Chondrocyte (in vitro differentiated cells): ENCODE data around the gene SLC25A6. TPM values are rescaled to one million over a fixed set of nuclear protein-coding genes. Genes with fewer than 3 reads are reported as not detected.

Experiments
- DNase-seq: peaks from one replicate; pipeline ENCODE4 v3.0.0; 2021; ENCODE audit warnings: mixed read lengths, low spot score
- H3K27ac Mint-ChIP-seq: one replicate; pipeline ENCODE4 v1.8.0; 2021; ENCODE audit warnings: mild to moderate bottlenecking, moderate library complexity, mixed read lengths; ENCODE audit not compliant: unreplicated experiment
- H3K27me3 Mint-ChIP-seq: 2 replicates; pipeline ENCODE4 v1.8.0; 2021; ENCODE audit warnings: low read depth, mixed read lengths
- H3K36me3 Mint-ChIP-seq: 2 replicates; pipeline ENCODE4 v1.8.0; 2021; ENCODE audit warnings: low read depth, mixed read lengths
- H3K4me1 Mint-ChIP-seq: 2 replicates; pipeline ENCODE4 v1.8.0; 2021; ENCODE audit warnings: low read depth, mild to moderate bottlenecking, mixed read lengths
- H3K4me3 Mint-ChIP-seq: one replicate; pipeline ENCODE4 v1.8.0; 2021; ENCODE audit warnings: mild to moderate bottlenecking, moderate library complexity, mixed read lengths; ENCODE audit not compliant: unreplicated experiment
- H3K9me3 Mint-ChIP-seq: 2 replicates; pipeline ENCODE4 v1.8.0; 2021; ENCODE audit warnings: low read depth, mixed read lengths
- CTCF ChIP-seq: fragments of 200-600 bp; sonication (generic); IDR thresholded peaks from 2 replicates; pipeline ENCODE4 v1.5.0; 2021; ENCODE audit warnings: antibody characterized with exemption, mild to moderate bottlenecking, moderate library complexity
- total RNA-seq: library from RNA; stranded (reverse); gene quantifications from 3 replicates; pipeline ENCODE4 v1.2.1, GENCODE V29; 2021

The SLC25A6 gene
- total RNA-seq, 1 donor from 2014 or later: 327 TPM

GRCh38 chrX:1341545-1342184 lies 50.2 kb downstream of the SLC25A6 start:
- TF ChIP-seq CTCF: no peak
- peaks cover 1% of the 10 kb centered on the region for H3K36me3 Mint-ChIP-seq
- DNase-seq: no peak
- H3K9me3 Mint-ChIP-seq: peaks cover 12% of the 10 kb centered on the region
- no peak overlapping the region for H3K4me3 Mint-ChIP-seq
- H3K27me3 Mint-ChIP-seq: no peaks in the 10 kb centered on the region
- H3K27ac Mint-ChIP-seq: no peak overlapping the region
- H3K4me1 Mint-ChIP-seq: peaks cover 4% of the 10 kb centered on the region

- no peak for DNase-seq
- Mint-ChIP-seq H3K27me3 (peaks cover 3% of the 10 kb centered on the region), H3K4me1 (peaks cover 11% of the 10 kb centered on the region), H3K9me3 (peaks cover 12% of the 10 kb centered on the region), H3K4me3 (peak overlapping the region; percentile 68), H3K36me3 (no peaks in the 10 kb centered on the region), H3K27ac (peak overlapping the region; percentile 69)
- no peak for TF ChIP-seq CTCF
These were observed 54.7 kb downstream of the SLC25A6 start for GRCh38 chrX:1336948-1337779.

GRCh38 chrX:1336331-1336943 lies 55.5 kb downstream of the SLC25A6 start, which contains the start of gene IL3RA:
IL3RA (plus strand) TSS chrX:1336785; CDS start chrX:1341766, 4,981 bp downstream.
- H3K4me1 Mint-ChIP-seq: peaks cover 11% of the 10 kb centered on the region
- peak within 1 kb of the TSS; percentile 68 for H3K4me3 Mint-ChIP-seq
- DNase-seq: no peak
- peaks cover 3% of the 10 kb centered on the region for H3K27me3 Mint-ChIP-seq
- peaks cover 5% of the 10 kb centered on the region for H3K9me3 Mint-ChIP-seq
- H3K27ac Mint-ChIP-seq: peak within 1 kb of the TSS; percentile 69
- H3K36me3 Mint-ChIP-seq: no peaks in the 10 kb centered on the region
- TF ChIP-seq CTCF: no peak

Other genes with a start within 250 kb of the SLC25A6 start
- not detected in 3 replicates for gene CRLF2, start 179.5 kb downstream of the SLC25A6 start, total RNA-seq
- 0.75 to 0.80 TPM in 2 of 3 replicates, not detected in the other for gene CSF2RA, start 123.3 kb downstream of the SLC25A6 start, total RNA-seq
- gene IL3RA, start 55.3 kb downstream of the SLC25A6 start, total RNA-seq: 0.23 to 0.47 TPM in 2 of 3 replicates, not detected in the other
- gene ASMTL, start 60.8 kb upstream of the SLC25A6 start, total RNA-seq: 19.6 to 29.0 TPM (median 20.2 TPM) in 3 replicates
- gene P2RY8, start 145.1 kb upstream of the SLC25A6 start, total RNA-seq: not detected in 3 replicates
- gene AKAP17A, start 199.5 kb upstream of the SLC25A6 start, total RNA-seq: 33.2 to 38.0 TPM (median 34.3 TPM) in 3 replicates
- gene ASMT, start 222.9 kb upstream of the SLC25A6 start, total RNA-seq: 0.30 to 0.99 TPM in 2 of 3 replicates, not detected in the other